Esophagus muscularis mucosa (tissue), 3 donors: Measurements from ENCODE around the gene PAEP.

Source experiments
- EP300 ChIP-seq: sonication (generic); formaldehyde crosslinking; IDR thresholded peaks from one replicate; pipeline ENCODE4 v1.6.1; 2017; ENCODE audit warnings: antibody characterized with exemption
- TF ChIP-seq, protein P1 (sequence below), 3 experiments: fragments of 200-600 bp in 2 of 3; fragments of 450-650 bp in 1 of 3; sonication (generic) in 2 of 3; IDR thresholded peaks; one replicate each; pipeline ENCODE4 v1.5.1; 2017 to 2019; ENCODE audit warnings: antibody characterized with exemption in 3 of 3, mild to moderate bottlenecking in 2 of 3, moderate library complexity in 1 of 3

- no peak for TF ChIP-seq EP300
- TF ChIP-seq, protein P1, sequence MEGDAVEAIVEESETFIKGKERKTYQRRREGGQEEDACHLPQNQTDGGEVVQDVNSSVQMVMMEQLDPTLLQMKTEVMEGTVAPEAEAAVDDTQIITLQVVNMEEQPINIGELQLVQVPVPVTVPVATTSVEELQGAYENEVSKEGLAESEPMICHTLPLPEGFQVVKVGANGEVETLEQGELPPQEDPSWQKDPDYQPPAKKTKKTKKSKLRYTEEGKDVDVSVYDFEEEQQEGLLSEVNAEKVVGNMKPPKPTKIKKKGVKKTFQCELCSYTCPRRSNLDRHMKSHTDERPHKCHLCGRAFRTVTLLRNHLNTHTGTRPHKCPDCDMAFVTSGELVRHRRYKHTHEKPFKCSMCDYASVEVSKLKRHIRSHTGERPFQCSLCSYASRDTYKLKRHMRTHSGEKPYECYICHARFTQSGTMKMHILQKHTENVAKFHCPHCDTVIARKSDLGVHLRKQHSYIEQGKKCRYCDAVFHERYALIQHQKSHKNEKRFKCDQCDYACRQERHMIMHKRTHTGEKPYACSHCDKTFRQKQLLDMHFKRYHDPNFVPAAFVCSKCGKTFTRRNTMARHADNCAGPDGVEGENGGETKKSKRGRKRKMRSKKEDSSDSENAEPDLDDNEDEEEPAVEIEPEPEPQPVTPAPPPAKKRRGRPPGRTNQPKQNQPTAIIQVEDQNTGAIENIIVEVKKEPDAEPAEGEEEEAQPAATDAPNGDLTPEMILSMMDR (IDR thresholded peaks at IDR 0.05) = no peak
These were observed 31.1 kb downstream of the PAEP start for GRCh38 chr9:135592625-135593024.
